Spleen (tissue), 11 donors: ENCODE measurements around the gene AKR1D1. TPM values are rescaled to one million over a fixed set of nuclear protein-coding genes. Genes with fewer than 3 reads are reported as not detected.
A peak's percentile ranks its signal among the peaks of the same experiment; 100 is the strongest.

Experiments used
- DNase-seq: peaks from one replicate; pipeline ENCODE4 v3.0.0-alpha.2; 2020
- H3K27ac ChIP-seq, 8 donors: fragments of 200-600 bp; sonication (generic) in 7 of 8; 1 replicate in 4 of 8; 2 replicates in 4 of 8; pipeline versions ENCODE4 v1.5.0 to v1.8.0; 2016 to 2021; ENCODE audit warnings: inconsistent platforms in 4 of 8, mild to moderate bottlenecking in 4 of 8, moderate library complexity in 1 of 8
- H3K27me3 ChIP-seq, 7 donors: fragments of 200-600 bp; sonication (generic) in 6 of 7; replicated peaks in 1 of 7; 1 replicate in 4 of 7; 2 replicates in 3 of 7; pipeline versions ENCODE4 v1.5.0 to v1.8.0; 2016 to 2021; ENCODE audit warnings: inconsistent platforms in 3 of 7, mild to moderate bottlenecking in 1 of 7
- H3K36me3 ChIP-seq, 6 donors: fragments of 200-600 bp; sonication (generic) in 5 of 6; 1 replicate in 4 of 6; 2 replicates in 2 of 6; pipeline versions ENCODE4 v1.5.0 to v1.8.0; 2016 to 2021; ENCODE audit warnings: inconsistent platforms in 2 of 6
- H3K4me1 ChIP-seq, 6 donors: fragments of 200-600 bp; sonication (generic) in 5 of 6; 1 replicate in 3 of 6; 2 replicates in 3 of 6; pipeline versions ENCODE4 v1.5.0 to v1.8.0; 2016 to 2021; ENCODE audit warnings: inconsistent platforms in 3 of 6
- H3K4me3 ChIP-seq, 8 donors: fragments of 200-600 bp; sonication (generic) in 7 of 8; 1 replicate in 4 of 8; 2 replicates in 4 of 8; pipeline versions ENCODE4 v1.5.0 to v1.8.0; 2016 to 2021; ENCODE audit warnings: inconsistent platforms in 4 of 8, mild to moderate bottlenecking in 4 of 8, moderate library complexity in 2 of 8
- H3K9me3 ChIP-seq, 8 donors: fragments of 200-600 bp; sonication (generic) in 7 of 8; 1 replicate in 4 of 8; 2 replicates in 4 of 8; pipeline versions ENCODE4 v1.5.0 to v1.8.0; 2016 to 2021; ENCODE audit warnings: inconsistent platforms in 4 of 8
- CTCF ChIP-seq, 11 experiments: fragments of 200-600 bp in 7 of 11; fragments of 450-650 bp in 4 of 11; sonication (generic) in 4 of 11; IDR thresholded peaks in 8 of 11; conservative IDR thresholded peaks in 3 of 11; 1 replicate in 7 of 11; 2 replicates in 4 of 11; pipeline versions ENCODE4 v1.4.0 to v1.8.0; 2016 to 2021; ENCODE audit warnings: antibody characterized with exemption in 11 of 11, inconsistent platforms in 4 of 11, mild to moderate bottlenecking in 1 of 11
- POLR2A ChIP-seq, 3 donors: fragments of 450-650 bp; IDR thresholded peaks; one replicate each; pipeline ENCODE4 v1.5.1; 2017; ENCODE audit warnings: antibody characterized with exemption in 3 of 3, mild to moderate bottlenecking in 1 of 3
- POLR2AphosphoS5 ChIP-seq, 3 donors: sonication (generic); formaldehyde crosslinking; IDR thresholded peaks; one replicate each; pipeline ENCODE4 v1.5.1; 2017; ENCODE audit warnings: antibody characterized with exemption in 3 of 3
- WGBS, 5 donors: extraction: QIAGEN DNeasy Blood & Tissue Kit in 3 of 5; methylation state at CpG; one replicate each; pipeline versions ENCODE4 v1.1.5 to v1.1.7; 2013 to 2018; 5-methylcytosine and 5-hydroxymethylcytosine counted together
- intact Hi-C: fragments of 100-400 bp; cut with DNase I; formaldehyde crosslinking; loops from one replicate; pipeline ENCODE4 v1.15.0; 2023; ENCODE audit warnings: low total_unique reads
- polyA plus RNA-seq, 3 donors: library from polyadenylated mRNA; stranded (reverse); fragments of 200-250 nt; gene quantifications; one replicate each; pipeline ENCODE4 v1.2.1, GENCODE V29; 2013
- total RNA-seq, 7 donors: library from RNA; depleted of rRNA in 3 of 7; stranded (reverse); fragments of >200 nt in 3 of 7; fragmentation: NEBNext Ultra II Directional in 4 of 7; extraction: Animal tissue kit (Norgen Biotek cat#: 25700) in 4 of 7; gene quantifications; one replicate each; pipeline versions ENCODE4 v1.1.0 to v1.2.1, GENCODE V29; 2016 to 2021
- donor health status: healthy with polysubstance abuse.
- donor health status: DM: no; HTN: no; CAD: no; lungs with moderate emphysema.
- donor health status: DM: no; HTN: no; CAD: no.
- donor health status: Bipolar disorder and iron deficiency.
- donor health status: healthy.
- donor health status: DM: no; HTN: no; CAD: no.
- donor health status: DM: yes; HTN: yes; CAD: no.

AKR1D1 gene
- total and polyA plus RNA-seq, 10 donors = 0.39 TPM; not detected in 9

DNA sequence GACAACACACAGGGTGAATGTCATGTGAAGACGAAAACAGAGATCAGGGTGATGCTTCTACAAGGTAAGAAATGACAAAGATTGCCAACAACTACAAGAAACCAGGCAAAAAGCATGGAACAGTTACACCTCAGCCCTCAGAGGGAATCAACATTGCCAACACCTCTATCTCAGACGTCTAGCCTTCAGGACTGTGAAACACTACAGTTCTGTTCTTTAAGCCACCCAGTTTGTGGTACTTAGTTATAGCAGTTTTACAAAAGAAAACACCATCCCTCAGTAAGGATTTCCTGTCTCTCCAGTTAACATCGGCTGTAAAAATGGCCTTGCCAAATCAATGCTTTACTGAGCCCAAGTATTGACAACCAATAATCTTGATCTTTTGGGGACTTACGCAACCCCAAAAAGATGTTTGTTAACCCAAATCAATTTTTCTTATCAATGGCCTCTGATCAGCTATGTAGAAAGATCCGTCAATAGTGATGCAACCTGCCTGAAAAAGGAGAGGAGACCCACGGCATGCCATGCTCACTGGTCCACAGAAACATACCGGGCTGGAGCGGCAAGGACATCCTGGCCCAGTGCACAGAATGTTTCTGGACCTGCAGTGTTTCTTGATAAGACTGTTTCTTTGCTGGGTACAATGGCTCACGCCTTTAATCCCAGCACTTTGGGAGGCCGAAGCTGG lies 44.0 kb downstream of the AKR1D1 start:
- intact Hi-C loops = no loop called here
- Histone ChIP-seq H3K27ac (no peak overlapping the region), H3K4me3 (no peak overlapping the region), H3K36me3 (no peaks in the 10 kb centered on the region), H3K4me1 (no peaks in the 10 kb centered on the region), H3K9me3 (no peaks in the 10 kb centered on the region), H3K27me3 (no peaks in the 10 kb centered on the region)
- 83 to 90% (median 87%) methylated on average over 10 of the region's 10 CpGs for WGBS, 5 donors
- no peak for DNase-seq
- no peak for TF ChIP-seq POLR2A (IDR thresholded peaks at IDR 0.05)
- TF ChIP-seq CTCF (IDR thresholded peaks at IDR 0.05 in 8 of 11, conservative IDR thresholded peaks at IDR 0.05 in 3 of 11) = no peak
- no peak for TF ChIP-seq POLR2AphosphoS5 (IDR thresholded peaks at IDR 0.05)

- Histone ChIP-seq H3K9me3 (no peaks in the 10 kb centered on the region), H3K36me3 (no peaks in the 10 kb centered on the region), H3K4me3 (no peak overlapping the region), H3K27ac (no peak overlapping the region), H3K27me3 (no peaks in the 10 kb centered on the region), H3K4me1 (no peaks in the 10 kb centered on the region)
- intact Hi-C loops = no loop called here
- 93 to 97% (median 96%) methylated on average over 23 of the region's 23 CpGs for WGBS, 5 donors
- TF ChIP-seq POLR2A (IDR thresholded peaks at IDR 0.05) (no peak), CTCF (IDR thresholded peaks at IDR 0.05 in 8 of 11, conservative IDR thresholded peaks at IDR 0.05 in 3 of 11) (no peak), POLR2AphosphoS5 (IDR thresholded peaks at IDR 0.05) (no peak)
- no peak for DNase-seq
These were observed 45.9 kb downstream of the AKR1D1 start for GRCh38 chr7:138122162-138122561.

- intact Hi-C loops = no loop called here
- WGBS, 5 donors = 65 to 87% (median 76%) methylated on average over 2 of the region's 2 CpGs
- Histone ChIP-seq H3K27ac (peak overlapping the region in 1 of 8 donors; percentile 5), H3K9me3 (peaks cover 0 to 12% (median 7%) of the 10 kb centered on the region in 8 donors), H3K4me3 (no peak overlapping the region), H3K27me3 (no peaks in the 10 kb centered on the region), H3K36me3 (no peaks in the 10 kb centered on the region), H3K4me1 (no peaks in the 10 kb centered on the region)
- no peak for DNase-seq
- TF ChIP-seq POLR2AphosphoS5 (IDR thresholded peaks at IDR 0.05) (no peak), CTCF (IDR thresholded peaks at IDR 0.05 in 8 of 11, conservative IDR thresholded peaks at IDR 0.05 in 3 of 11) (no peak), POLR2A (IDR thresholded peaks at IDR 0.05) (no peak)
These were observed 48.9 kb downstream of the AKR1D1 start for GRCh38 chr7:138125119-138125518.

DNA sequence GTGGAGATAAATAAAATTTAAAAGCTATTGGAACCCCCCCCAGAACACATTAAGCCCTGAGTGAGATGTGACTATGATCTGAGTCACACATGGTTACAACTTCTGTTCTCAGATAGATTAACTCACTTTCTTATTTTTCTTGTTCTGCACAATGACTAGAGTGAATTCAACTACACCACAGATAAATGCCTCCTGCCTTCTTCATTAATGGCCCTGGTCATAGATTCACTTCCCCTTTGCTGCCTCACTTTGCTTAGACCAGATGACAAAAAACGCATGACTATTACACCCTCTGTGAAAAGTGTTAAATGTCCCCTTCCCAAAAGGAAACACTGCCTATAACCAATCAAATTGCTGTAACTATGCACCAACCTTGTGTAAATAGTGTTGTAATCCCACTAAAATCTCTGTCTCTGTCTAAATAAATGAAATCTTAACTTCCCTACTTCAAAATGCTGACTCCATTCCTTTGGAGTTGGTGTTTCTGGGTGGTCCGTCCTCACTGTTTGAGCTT lies 49.4 kb downstream of the AKR1D1 start:
- H3K27ac ChIP-seq = peak overlapping the region in 1 of 8 donors; percentile 5
- WGBS, 5 donors = 47 to 60% (median 54%) methylated on average over 2 of the region's 2 CpGs

More for the DNA sequence above, 49.4 kb downstream of the AKR1D1 start:
- H3K4me3 ChIP-seq = no peak overlapping the region
- no peaks in the 10 kb centered on the region for H3K27me3 ChIP-seq
- peaks cover 0 to 12% (median 7%) of the 10 kb centered on the region in 8 donors for H3K9me3 ChIP-seq
- H3K36me3 ChIP-seq = no peaks in the 10 kb centered on the region
- no peak for DNase-seq
- intact Hi-C loops = no loop called here
- H3K4me1 ChIP-seq = no peaks in the 10 kb centered on the region
- TF ChIP-seq POLR2A (IDR thresholded peaks at IDR 0.05) (no peak), POLR2AphosphoS5 (IDR thresholded peaks at IDR 0.05) (no peak), CTCF (IDR thresholded peaks at IDR 0.05 in 8 of 11, conservative IDR thresholded peaks at IDR 0.05 in 3 of 11) (no peak)
